AG10803 (cell line): Measurements from ENCODE around the gene STRADA.

Experiments used
- DNase-seq: peaks from one replicate; pipeline ENCODE4 v3.0.0; 2010; ENCODE audit warnings: low read depth
- H3K4me3 ChIP-seq: 2 replicates; pipeline ENCODE4 v1.5.1; 2011; ENCODE audit warnings: mild to moderate bottlenecking, low read length, control low read depth
- TF ChIP-seq, protein P1 (sequence below): conservative IDR thresholded peaks from 2 replicates; pipeline ENCODE4 v1.5.1; 2011; ENCODE audit warnings: mild to moderate bottlenecking, low read length, control low read depth, inconsistent platforms

The STRADA gene

DNA sequence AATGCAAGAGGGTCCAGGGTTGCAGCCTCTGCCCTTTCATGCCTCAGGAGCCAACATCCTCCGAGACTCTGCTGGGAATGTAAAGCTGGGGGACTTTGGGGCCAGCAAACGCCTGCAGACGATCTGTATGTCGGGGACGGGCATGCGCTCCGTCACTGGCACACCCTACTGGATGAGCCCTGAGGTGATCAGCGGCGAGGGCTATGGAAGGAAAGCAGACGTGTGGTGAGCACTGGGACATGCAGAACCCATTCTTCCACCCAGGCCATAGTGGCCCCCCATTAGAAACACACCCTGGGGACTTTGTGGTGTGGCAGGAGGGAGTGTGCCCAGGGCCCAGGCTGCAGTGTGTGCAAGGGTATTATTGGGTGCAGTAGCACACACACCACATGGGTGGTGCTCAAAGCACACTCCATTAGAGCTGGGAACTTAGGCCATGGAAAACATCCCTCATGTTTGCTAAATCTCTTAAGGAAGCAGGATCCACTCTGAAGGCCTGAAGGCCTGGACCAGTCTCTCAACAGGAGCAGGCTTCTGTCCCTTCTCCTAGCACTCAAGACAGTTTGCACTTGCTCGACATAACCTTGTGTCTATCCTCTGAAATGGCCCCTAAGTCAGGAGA is 49.3 kb downstream of the STRADA start:
- TF ChIP-seq, protein P1, sequence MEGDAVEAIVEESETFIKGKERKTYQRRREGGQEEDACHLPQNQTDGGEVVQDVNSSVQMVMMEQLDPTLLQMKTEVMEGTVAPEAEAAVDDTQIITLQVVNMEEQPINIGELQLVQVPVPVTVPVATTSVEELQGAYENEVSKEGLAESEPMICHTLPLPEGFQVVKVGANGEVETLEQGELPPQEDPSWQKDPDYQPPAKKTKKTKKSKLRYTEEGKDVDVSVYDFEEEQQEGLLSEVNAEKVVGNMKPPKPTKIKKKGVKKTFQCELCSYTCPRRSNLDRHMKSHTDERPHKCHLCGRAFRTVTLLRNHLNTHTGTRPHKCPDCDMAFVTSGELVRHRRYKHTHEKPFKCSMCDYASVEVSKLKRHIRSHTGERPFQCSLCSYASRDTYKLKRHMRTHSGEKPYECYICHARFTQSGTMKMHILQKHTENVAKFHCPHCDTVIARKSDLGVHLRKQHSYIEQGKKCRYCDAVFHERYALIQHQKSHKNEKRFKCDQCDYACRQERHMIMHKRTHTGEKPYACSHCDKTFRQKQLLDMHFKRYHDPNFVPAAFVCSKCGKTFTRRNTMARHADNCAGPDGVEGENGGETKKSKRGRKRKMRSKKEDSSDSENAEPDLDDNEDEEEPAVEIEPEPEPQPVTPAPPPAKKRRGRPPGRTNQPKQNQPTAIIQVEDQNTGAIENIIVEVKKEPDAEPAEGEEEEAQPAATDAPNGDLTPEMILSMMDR: no peak
- DNase-seq: no peak
- no peak overlapping the region for H3K4me3 ChIP-seq

GRCh38 chr17:63689479-63689878 is 52.1 kb downstream of the STRADA start:
- DNase-seq: no peak
- TF ChIP-seq, protein P1: no peak
- H3K4me3 ChIP-seq: no peak overlapping the region

DNA sequence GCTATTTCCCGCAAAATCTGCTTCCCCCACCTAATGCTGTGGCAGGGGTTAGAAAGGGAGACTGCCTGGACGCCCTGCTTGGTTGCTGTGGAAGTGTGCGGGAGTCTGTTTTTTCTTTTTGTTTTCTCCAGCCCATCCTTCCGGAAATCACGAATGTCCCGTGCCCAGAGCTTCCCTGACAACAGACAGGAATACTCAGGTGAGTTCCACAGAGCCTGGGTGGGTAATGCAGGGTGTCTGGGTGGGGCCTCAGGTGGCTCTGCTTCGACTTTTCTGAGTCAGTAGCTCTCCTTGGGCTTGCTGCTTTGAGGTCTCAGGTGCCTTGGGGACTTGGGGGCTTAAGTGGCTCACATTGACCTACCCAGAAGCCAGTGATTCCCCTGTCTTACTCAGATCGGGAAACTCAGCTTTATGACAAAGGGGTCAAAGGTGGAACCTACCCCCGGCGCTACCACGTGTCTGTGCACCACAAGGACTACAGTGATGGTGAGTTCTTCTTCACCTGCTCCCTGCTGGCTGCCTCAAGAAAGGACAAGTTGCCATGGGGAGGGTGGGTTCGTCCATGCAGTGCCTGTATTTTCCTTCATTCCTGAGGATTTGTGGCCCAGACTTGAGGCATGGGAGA is 53.1 kb downstream of the STRADA start:
- H3K4me3 ChIP-seq: no peak overlapping the region
- no peak for DNase-seq
- TF ChIP-seq, protein P1: no peak

DNA sequence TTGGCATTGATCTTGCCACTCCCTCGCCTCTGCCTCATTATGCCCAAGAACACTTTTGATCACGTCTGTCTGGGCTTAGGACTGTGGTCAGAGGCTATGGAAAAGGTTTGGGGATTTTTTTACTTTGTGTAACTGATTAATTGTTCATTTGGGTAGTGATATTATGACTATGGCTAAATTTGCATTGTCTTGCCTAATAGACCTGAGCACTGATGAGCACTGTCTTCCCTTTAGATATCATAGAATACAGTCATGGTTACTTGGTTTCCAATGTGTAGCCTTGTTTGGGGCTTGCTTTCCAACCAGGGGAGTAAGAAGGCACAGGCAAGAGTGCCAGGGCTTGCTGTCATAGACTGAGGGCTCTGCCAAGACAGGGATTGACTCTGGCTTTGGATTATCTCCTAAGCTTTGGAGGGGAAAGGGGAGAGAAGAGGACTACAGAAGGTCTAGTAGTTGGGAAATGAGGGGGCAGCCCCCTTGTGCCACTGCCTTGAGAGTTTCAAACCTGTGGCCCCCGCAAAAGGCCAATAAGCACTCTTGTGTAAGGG is 55.4 kb downstream of the STRADA start:
- H3K4me3 ChIP-seq: no peak overlapping the region
- TF ChIP-seq, protein P1: no peak
- no peak for DNase-seq

DNA sequence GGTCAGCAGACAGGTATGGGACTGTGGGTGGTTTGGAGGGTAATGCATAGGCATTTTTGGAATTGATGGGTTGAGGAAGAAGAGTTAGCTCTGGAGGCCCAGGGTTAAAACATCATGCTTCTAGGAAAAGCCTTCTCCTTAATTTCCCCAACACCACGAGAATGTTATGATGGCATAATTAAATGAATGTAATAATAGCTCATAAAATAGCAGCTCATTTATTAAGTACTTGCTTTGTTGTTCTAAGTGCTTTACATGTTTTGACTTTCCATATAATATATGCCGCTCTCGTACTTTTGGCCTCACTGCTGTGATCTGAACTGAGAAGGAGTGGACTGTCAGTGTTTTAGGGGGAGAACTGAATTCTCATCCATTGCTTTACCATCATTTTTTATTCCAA is 56.0 kb downstream of the STRADA start:
- DNase-seq: no peak
- H3K4me3 ChIP-seq: no peak overlapping the region
- TF ChIP-seq, protein P1: no peak

GRCh38 chr17:63685041-63685440 is 56.6 kb downstream of the STRADA start:
- no peak overlapping the region for H3K4me3 ChIP-seq
- DNase-seq: peak; percentile 35
- TF ChIP-seq, protein P1: no peak

GRCh38 chr17:63682981-63683380 is 58.6 kb downstream of the STRADA start:
- no peak overlapping the region for H3K4me3 ChIP-seq
- TF ChIP-seq, protein P1: no peak
- no peak for DNase-seq
